HG03060 (cell line): ENCODE data around the gene FAM171A2.

Experiments
- ATAC-seq: cut with Tn5 transposase; IDR thresholded peaks from one replicate; pipeline ENCODE4 v1.9.1; 2021; ENCODE audit warnings: low read depth, moderate number of reproducible peaks; ENCODE audit not compliant: unreplicated experiment

FAM171A2 gene

GRCh38 chr17:44362459-44362948 is 1.1 kb downstream of the FAM171A2 start:
- no peak for ATAC-seq

GRCh38 chr17:44361292-44362260 is 2.1 kb downstream of the FAM171A2 start:
- no peak for ATAC-seq

- no peak for ATAC-seq
These were observed 2.8 kb downstream of the FAM171A2 start for GRCh38 chr17:44360826-44361225.

- no peak for ATAC-seq
These were observed 3.5 kb downstream of the FAM171A2 start for GRCh38 chr17:44360144-44360533.

- ATAC-seq: no peak
These were observed 4.1 kb downstream of the FAM171A2 start for GRCh38 chr17:44359458-44360143.

GRCh38 chr17:44359006-44359405 is 4.6 kb downstream of the FAM171A2 start:
- no peak for ATAC-seq

- no peak for ATAC-seq
These were observed 5.6 kb downstream of the FAM171A2 start for GRCh38 chr17:44358066-44358465.

- ATAC-seq: no peak
These were observed 7.4 kb downstream of the FAM171A2 start for GRCh38 chr17:44356241-44356640.

- ATAC-seq: no peak
These were observed 8.0 kb downstream of the FAM171A2 start for GRCh38 chr17:44355642-44356099.

GRCh38 chr17:44354582-44355561 is 8.8 kb downstream of the FAM171A2 start:
- no peak for ATAC-seq

GRCh38 chr17:44353672-44354331 is 9.9 kb downstream of the FAM171A2 start:
- ATAC-seq: no peak

GRCh38 chr17:44352828-44353671 is 10.6 kb downstream of the FAM171A2 start:
- no peak for ATAC-seq

- ATAC-seq: no peak
These were observed 11.5 kb downstream of the FAM171A2 start for GRCh38 chr17:44351961-44352827.

GRCh38 chr17:44351464-44351863 is 12.2 kb downstream of the FAM171A2 start:
- ATAC-seq: no peak

GRCh38 chr17:44350733-44351226 is 12.9 kb downstream of the FAM171A2 start:
- ATAC-seq: no peak

- no peak for ATAC-seq
These were observed 14.0 kb downstream of the FAM171A2 start for GRCh38 chr17:44349553-44350070.

- no peak for ATAC-seq
These were observed 14.7 kb downstream of the FAM171A2 start for GRCh38 chr17:44348988-44349364.
